B cell (primary cell): ENCODE data around the gene C3orf18.

Experiments
- CTCF ChIP-seq: fragments of 200-600 bp; IDR thresholded peaks from one replicate; pipeline ENCODE4 v1.8.0; 2022; ENCODE audit warnings: antibody characterized with exemption, mild to moderate bottlenecking
- EZH2 ChIP-seq: IDR thresholded peaks from 2 replicates; pipeline ENCODE4 v1.6.1; 2012; ENCODE audit warnings: borderline replicate concordance, low read depth, mild to moderate bottlenecking, moderate library complexity, low read length; ENCODE audit not compliant: insufficient read depth, poor library complexity, severe bottlenecking

GRCh38 chr3:50588759-50589433 is 21.3 kb upstream of the C3orf18 start:
- TF ChIP-seq EZH2 (no peak), CTCF (no peak)
